Activated B cell treated with CpG ODN at 0.5 μM for 24 hours (primary cell): ENCODE results near the gene KREMEN1. TPM values are rescaled to one million over a fixed set of nuclear protein-coding genes. Genes with fewer than 3 reads are reported as not detected.

Source experiments
- ATAC-seq: fragments of 200-7000 bp; cut with Tn5 transposase; one replicate; pipeline ENCODE4 v1.10.0; 2021; ENCODE audit warnings: low read depth, mild to moderate bottlenecking, moderate library complexity
- CTCF ChIA-PET: fragments of 350-600 bp; sonication (Branson Sonifier 250); formaldehyde crosslinking; loops from one replicate; lab custom pipeline; 2021; ENCODE audit warnings: antibody characterized with exemption; lab: Charles Lee
- POLR2A ChIA-PET: fragments of 350-600 bp; sonication (Branson Sonifier 250); formaldehyde crosslinking; loops from one replicate; lab custom pipeline; 2021; ENCODE audit warnings: antibody characterized with exemption; lab: Charles Lee
- DNase-seq: peaks from one replicate; pipeline ENCODE4 v3.0.0; 2022
- H3K27ac Mint-ChIP-seq: one replicate; pipeline ENCODE4 v1.8.0; 2020; ENCODE audit warnings: mixed read lengths
- H3K27me3 Mint-ChIP-seq: one replicate; pipeline ENCODE4 v1.8.0; 2021; ENCODE audit warnings: mixed read lengths
- H3K36me3 Mint-ChIP-seq: one replicate; pipeline ENCODE4 v1.8.0; 2021; ENCODE audit warnings: low read depth, mixed read lengths
- H3K4me1 Mint-ChIP-seq: one replicate; pipeline ENCODE4 v1.8.0; 2021; ENCODE audit warnings: mixed read lengths
- H3K4me3 Mint-ChIP-seq: one replicate; pipeline ENCODE4 v1.8.0; 2020; ENCODE audit warnings: mild to moderate bottlenecking, mixed read lengths
- H3K9me3 Mint-ChIP-seq: one replicate; pipeline ENCODE4 v1.8.0; 2020; ENCODE audit warnings: mixed read lengths
- intact Hi-C: fragments of 100-400 bp; cut with micrococcal nuclease; formaldehyde crosslinking; loops from one replicate; pipeline ENCODE4 v1.15.1; 2024
- total RNA-seq: library from RNA; stranded (reverse); gene quantifications from 2 replicates; pipeline ENCODE4 v1.2.3, GENCODE V29; 2022
- TF ChIP-seq, protein P1 (sequence below): fragments of 200-600 bp; IDR thresholded peaks from one replicate; pipeline ENCODE4 v1.8.0; 2022; ENCODE audit warnings: antibody characterized with exemption, mild to moderate bottlenecking

The KREMEN1 gene
- total RNA-seq, 1 donor from 2014 or later: not detected

GRCh38 chr22:29149841-29150555 is 77.2 kb downstream of the KREMEN1 start:
- CTCF ChIA-PET: no interaction called here
- Mint-ChIP-seq H3K36me3 (no peaks in the 10 kb centered on the region), H3K27me3 (peaks cover 45% of the 10 kb centered on the region), H3K4me1 (peaks cover 6% of the 10 kb centered on the region), H3K4me3 (no peak overlapping the region), H3K9me3 (no peaks in the 10 kb centered on the region), H3K27ac (no peak overlapping the region)
- POLR2A ChIA-PET: no interaction called here
- no peak for DNase-seq
- intact Hi-C loops: no loop called here
- TF ChIP-seq, protein P1, sequence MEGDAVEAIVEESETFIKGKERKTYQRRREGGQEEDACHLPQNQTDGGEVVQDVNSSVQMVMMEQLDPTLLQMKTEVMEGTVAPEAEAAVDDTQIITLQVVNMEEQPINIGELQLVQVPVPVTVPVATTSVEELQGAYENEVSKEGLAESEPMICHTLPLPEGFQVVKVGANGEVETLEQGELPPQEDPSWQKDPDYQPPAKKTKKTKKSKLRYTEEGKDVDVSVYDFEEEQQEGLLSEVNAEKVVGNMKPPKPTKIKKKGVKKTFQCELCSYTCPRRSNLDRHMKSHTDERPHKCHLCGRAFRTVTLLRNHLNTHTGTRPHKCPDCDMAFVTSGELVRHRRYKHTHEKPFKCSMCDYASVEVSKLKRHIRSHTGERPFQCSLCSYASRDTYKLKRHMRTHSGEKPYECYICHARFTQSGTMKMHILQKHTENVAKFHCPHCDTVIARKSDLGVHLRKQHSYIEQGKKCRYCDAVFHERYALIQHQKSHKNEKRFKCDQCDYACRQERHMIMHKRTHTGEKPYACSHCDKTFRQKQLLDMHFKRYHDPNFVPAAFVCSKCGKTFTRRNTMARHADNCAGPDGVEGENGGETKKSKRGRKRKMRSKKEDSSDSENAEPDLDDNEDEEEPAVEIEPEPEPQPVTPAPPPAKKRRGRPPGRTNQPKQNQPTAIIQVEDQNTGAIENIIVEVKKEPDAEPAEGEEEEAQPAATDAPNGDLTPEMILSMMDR: no peak
- ATAC-seq: no peak

DNA sequence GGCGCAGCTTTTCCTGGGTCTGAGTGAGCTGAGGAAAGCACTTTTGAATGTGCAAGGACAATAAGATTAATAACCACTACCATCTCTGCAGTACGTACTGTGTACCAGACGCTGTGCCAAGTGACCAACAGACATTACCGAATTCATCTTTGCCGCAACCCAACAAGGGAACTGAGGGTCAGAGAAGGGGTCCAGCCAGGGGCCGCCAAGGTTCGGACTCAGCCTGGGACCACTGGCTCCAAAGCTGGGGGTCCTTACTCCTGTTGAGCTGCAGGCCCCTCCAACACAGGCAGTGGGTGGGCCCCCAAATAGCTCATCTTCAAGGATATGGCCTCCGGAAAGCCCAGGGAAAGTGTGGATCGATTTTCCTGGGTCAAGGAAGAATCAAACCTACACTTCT is 77.9 kb downstream of the KREMEN1 start:
- H3K27me3 Mint-ChIP-seq: peaks cover 50% of the 10 kb centered on the region
- no peak overlapping the region for H3K4me3 Mint-ChIP-seq
- peaks cover 6% of the 10 kb centered on the region for H3K4me1 Mint-ChIP-seq
- H3K9me3 Mint-ChIP-seq: no peaks in the 10 kb centered on the region
- ChIA-PET CTCF (no interaction called here), POLR2A (no interaction called here)
- no peak overlapping the region for H3K27ac Mint-ChIP-seq
- TF ChIP-seq, protein P1: no peak
- intact Hi-C loops: no loop called here
- ATAC-seq: no peak
- no peak for DNase-seq
- no peaks in the 10 kb centered on the region for H3K36me3 Mint-ChIP-seq

- DNase-seq (no peak), ATAC-seq (no peak)
- no peak overlapping the region for H3K4me3 Mint-ChIP-seq
- POLR2A ChIA-PET: no interaction called here
- intact Hi-C loops: no loop called here
- TF ChIP-seq, protein P1: no peak
- CTCF ChIA-PET: no interaction called here
- peaks cover 6% of the 10 kb centered on the region for H3K4me1 Mint-ChIP-seq
- H3K27ac Mint-ChIP-seq: no peak overlapping the region
- H3K36me3 Mint-ChIP-seq: no peaks in the 10 kb centered on the region
- H3K27me3 Mint-ChIP-seq: peaks cover 55% of the 10 kb centered on the region
- no peaks in the 10 kb centered on the region for H3K9me3 Mint-ChIP-seq
These were observed 78.5 kb downstream of the KREMEN1 start for GRCh38 chr22:29151316-29151715.

- H3K9me3 Mint-ChIP-seq: no peaks in the 10 kb centered on the region
- no peak for ATAC-seq
- intact Hi-C loops: loop anchor here (2.0 kb wide), 1 partner anchor 15 kb away; no protein-coding TSS in a partner anchor
- ChIA-PET POLR2A (no interaction called here), CTCF (no interaction called here)
- TF ChIP-seq, protein P1: no peak
- H3K27me3 Mint-ChIP-seq: peaks cover 62% of the 10 kb centered on the region
- no peak overlapping the region for H3K4me3 Mint-ChIP-seq
- no peaks in the 10 kb centered on the region for H3K36me3 Mint-ChIP-seq
- peaks cover 6% of the 10 kb centered on the region for H3K4me1 Mint-ChIP-seq
- no peak overlapping the region for H3K27ac Mint-ChIP-seq
- no peak for DNase-seq
These were observed 79.5 kb downstream of the KREMEN1 start for GRCh38 chr22:29152045-29152953.
